CD4-positive, alpha-beta T cell treated with Interleukin-15 for 1 hour (primary cell): ENCODE measurements around the gene TNFSF8.

ENCODE experiments used
- DNase-seq: peaks from one replicate; pipeline ENCODE4 v3.0.0-alpha.2; 2020

Gene TNFSF8

GRCh38 chr9:114930056-114930812 lies at the start of gene TNFSF8:
Gene TNFSF8, minus strand, starts transcription at chr9:114930591. Its CDS starts 288 bp downstream, at chr9:114930303.
- DNase-seq: peak; percentile 85

GRCh38 chr9:114973216-114973615 lies 42.8 kb upstream of the TNFSF8 start:
- DNase-seq: no peak

- no peak for DNase-seq
Observed at GRCh38 chr9:114972510-114973136, 42.2 kb upstream of the TNFSF8 start.

- no peak for DNase-seq
Observed at GRCh38 chr9:114969269-114969668, 38.9 kb upstream of the TNFSF8 start.

- peak; percentile 30 for DNase-seq
Observed at GRCh38 chr9:114968671-114969070, 38.3 kb upstream of the TNFSF8 start.

- no peak for DNase-seq
Observed at GRCh38 chr9:114965564-114965963, 35.2 kb upstream of the TNFSF8 start.

- DNase-seq: no peak
Observed at GRCh38 chr9:114962809-114963208, 32.4 kb upstream of the TNFSF8 start.

- no peak for DNase-seq
Observed at GRCh38 chr9:114960276-114960675, 29.9 kb upstream of the TNFSF8 start.

- no peak for DNase-seq
Observed at GRCh38 chr9:114958844-114959235, 28.4 kb upstream of the TNFSF8 start.

GRCh38 chr9:114958021-114958843 lies 27.8 kb upstream of the TNFSF8 start:
- DNase-seq: peak; percentile 77

- no peak for DNase-seq
Observed at GRCh38 chr9:114957558-114957957, 27.2 kb upstream of the TNFSF8 start.

- DNase-seq: no peak
Observed at GRCh38 chr9:114954956-114955582, 24.7 kb upstream of the TNFSF8 start.

- DNase-seq: peak; percentile 47
Observed at GRCh38 chr9:114953959-114954358, 23.6 kb upstream of the TNFSF8 start.

- no peak for DNase-seq
Observed at GRCh38 chr9:114953046-114953445, 22.7 kb upstream of the TNFSF8 start.

GRCh38 chr9:114950761-114951160 lies 20.4 kb upstream of the TNFSF8 start:
- DNase-seq: no peak

- DNase-seq: no peak
Observed at GRCh38 chr9:114947058-114947457, 16.7 kb upstream of the TNFSF8 start.

GRCh38 chr9:114945616-114946412 lies 15.4 kb upstream of the TNFSF8 start:
- no peak for DNase-seq

- DNase-seq: no peak
Observed at GRCh38 chr9:114941376-114941775, 11.0 kb upstream of the TNFSF8 start.

GRCh38 chr9:114938687-114939575 lies 8.5 kb upstream of the TNFSF8 start:
- DNase-seq: no peak

GRCh38 chr9:114937516-114937915 lies 7.1 kb upstream of the TNFSF8 start:
- no peak for DNase-seq

- no peak for DNase-seq
Observed at GRCh38 chr9:114936581-114936980, 6.2 kb upstream of the TNFSF8 start.
